ENCODE results near the gene MST1R. TPM values are rescaled to one million over a fixed set of nuclear protein-coding genes. Genes with fewer than 3 reads are reported as not detected.

The MST1R gene

GRCh38 chr3:49839193-49839809, 64.4 kb downstream of the MST1R start:
- WGBS: 51% methylated on average over 5 of the region's 6 CpGs

More at GRCh38 chr3:49839193-49839809, 64.4 kb downstream of the MST1R start:
- no peak overlapping the region for H3K27ac ChIP-seq (ENCODE audit: low read length, poor library complexity, severe bottlenecking)
- H3K4me2 ChIP-seq (ENCODE audit: low read length, poor library complexity, severe bottlenecking): no peak overlapping the region
- H4K8ac ChIP-seq (ENCODE audit: low read length): peak overlapping the region; percentile 12
- H3K14ac ChIP-seq (ENCODE audit: low read length in 2 of 2): no peak overlapping the region
- H2BK120ac ChIP-seq (ENCODE audit: low read depth, low read length): no peak overlapping the region
- H2AK5ac ChIP-seq (ENCODE audit: low read length, severe bottlenecking): no peak overlapping the region
- no peak overlapping the region for H3K4me3 ChIP-seq (ENCODE audit: insufficient read depth in 1 of 2, low read depth in 1 of 2, low read length in 2 of 2)
- no peaks in the 10 kb centered on the region for H3K9me3 ChIP-seq (ENCODE audit: control insufficient read depth, low read length)
- H2AFZ ChIP-seq (ENCODE audit: low read depth, low read length): no peak overlapping the region
- DNase-seq: peak; percentile 80
- peaks cover 2 to 18% of the 10 kb centered on the region in 2 experiments for H3K36me3 ChIP-seq (ENCODE audit: control insufficient read depth in 1 of 2, insufficient read depth in 2 of 2, low read depth in 1 of 2, low read length in 2 of 2)
- H2BK12ac ChIP-seq (ENCODE audit: low read length in 2 of 2): peak overlapping the region in 1 of 2 experiments; percentile 12
- no peak overlapping the region for H4K91ac ChIP-seq (ENCODE audit: low read length)
- H2BK15ac ChIP-seq (ENCODE audit: low read depth, poor library complexity, severe bottlenecking): no peak overlapping the region
- H3K79me1 ChIP-seq (replicated peaks; ENCODE audit: low read length, poor library complexity, severe bottlenecking): no peaks in the 10 kb centered on the region
- H3K27me3 ChIP-seq (ENCODE audit: control insufficient read depth in 1 of 2, insufficient read depth in 1 of 2, low read length in 2 of 2): no peaks in the 10 kb centered on the region
- H3K18ac ChIP-seq (ENCODE audit: low read depth in 1 of 2, low read length in 2 of 2): peak overlapping the region in 1 of 2 experiments; percentile 4
- no peak overlapping the region for H3K23ac ChIP-seq (ENCODE audit: low read length in 2 of 2)
- no peak overlapping the region for H2BK5ac ChIP-seq (ENCODE audit: low read depth, low read length, poor library complexity, severe bottlenecking)
- H3K4me1 ChIP-seq (ENCODE audit: control insufficient read depth, insufficient read depth, low read depth, low read length): peaks cover 6% of the 10 kb centered on the region
- H3K4ac ChIP-seq (ENCODE audit: low read depth in 1 of 2, low read length in 2 of 2): peak overlapping the region in 1 of 2 experiments; percentile 14
- peak overlapping the region; percentile 34 for H3K9ac ChIP-seq (ENCODE audit: low read length)

Small RNAs within 50 kb of the gene (small RNA-seq; reads per million reads assigned to genes)
- gene RN7SL217P (ENCODE audit: low read depth): not detected

Data from mesenchymal stem cell (in vitro differentiated cells and primary cell).